Heart left ventricle (tissue), 13 donors: Measurements from ENCODE around the gene SPTBN4.
"Not testable (repeated sequence)": the region's sequence is repeated elsewhere in the genome, so short reads cannot be mapped to it uniquely, and the experiment has no call there.

Source experiments
- CTCF ChIP-seq, 12 donors: fragments of 200-600 bp; sonication (generic) in 4 of 12; IDR thresholded peaks; one replicate each; pipeline versions ENCODE4 v1.5.0 to v1.8.0; 2018 to 2022; ENCODE audit warnings: antibody characterized with exemption in 12 of 12, mild to moderate bottlenecking in 5 of 12
- POLR2A ChIP-seq, 2 donors: fragments of 450-650 bp; IDR thresholded peaks; one replicate each; pipeline ENCODE4 v1.6.1; 2017; ENCODE audit warnings: antibody characterized with exemption in 2 of 2, mild to moderate bottlenecking in 2 of 2, moderate library complexity in 2 of 2
- donor health status: ischemic (EF 13 %, LVEDD 7.1; RV severe dilation, severe dysfunction).
- donor health status: DM: no; HTN: yes; CAD: no.
- donor health status: DM: no; HTN: no; CAD: no.
- donor health status: ischemic (EF 25% LVEDD 6.9; RV normal size, moderate dysfunction).
- donor health status: ischemic (EF 25% LVEDD 5.7; RV mildly dilated, moderate dysfunction).
- donor health status: ischemic (EF 35%, LVEDD 5.7; RV mildly dilated, moderate dysfunction).
- donor health status: nonischemic (EF 11% LVEDD 7.7; RV severe dilation, severe dysfunction).
- donor health status: DM: yes; HTN: yes; CAD: no.
- donor health status: PGD.
- donor health status: ischemic (EF 29% LVEDD 5.4; RV normal size, mild dysfunction).
- donor health status: nonischemic (EF 23%, LVEDD 6.1; RV moderate dilation, normal function).

DNA sequence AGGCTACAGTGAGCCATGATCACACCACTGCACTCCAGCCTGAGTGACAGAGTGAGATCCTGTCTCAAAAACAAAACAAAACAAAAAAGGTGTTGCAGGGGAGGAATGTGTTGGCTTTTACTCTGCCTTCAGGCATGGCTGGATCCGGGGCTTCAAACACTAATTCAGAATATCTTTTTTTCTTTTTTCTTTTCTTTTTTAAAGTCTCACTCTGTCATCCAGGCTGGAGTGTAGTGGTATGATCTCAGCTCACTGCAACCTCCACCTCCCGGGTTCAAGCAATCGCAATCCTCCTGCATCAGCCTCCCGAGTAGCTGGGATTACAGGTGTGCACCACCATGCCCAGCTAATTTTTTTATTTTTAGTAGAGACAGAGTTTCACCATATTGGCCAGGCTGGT is 124.9 kb downstream of the SPTBN4 start:
- not testable (repeated sequence) for TF ChIP-seq CTCF, POLR2A (IDR thresholded peaks at IDR 0.05)
